HG03097 (cell line): ENCODE data around the gene SERPING1.
"Not testable (repeated sequence)": the region's sequence is repeated elsewhere in the genome, so short reads cannot be mapped to it uniquely, and the experiment has no call there.

Experiments used
- ATAC-seq: cut with Tn5 transposase; IDR thresholded peaks from one replicate; pipeline ENCODE4 v1.9.1; 2021; ENCODE audit not compliant: unreplicated experiment, low FRiP score

SERPING1 gene

DNA sequence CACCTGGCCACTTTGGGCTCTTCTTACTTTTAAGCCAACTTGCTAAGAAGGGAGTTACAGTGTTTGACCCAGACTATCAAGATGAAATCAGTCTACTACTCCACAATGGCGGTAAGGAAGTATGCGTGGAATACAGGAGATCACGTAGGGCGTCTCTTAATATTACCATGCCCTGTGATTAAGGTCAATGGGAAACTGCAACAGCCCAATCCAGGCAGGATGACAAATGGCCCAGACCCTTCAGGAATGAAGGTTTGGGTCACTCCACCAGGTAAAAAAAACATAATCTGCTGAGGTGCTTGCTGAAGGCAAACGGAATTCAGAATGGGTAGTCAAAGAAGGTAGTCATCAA lies 53.2 kb downstream of the SERPING1 start:
- ATAC-seq = no peak

DNA sequence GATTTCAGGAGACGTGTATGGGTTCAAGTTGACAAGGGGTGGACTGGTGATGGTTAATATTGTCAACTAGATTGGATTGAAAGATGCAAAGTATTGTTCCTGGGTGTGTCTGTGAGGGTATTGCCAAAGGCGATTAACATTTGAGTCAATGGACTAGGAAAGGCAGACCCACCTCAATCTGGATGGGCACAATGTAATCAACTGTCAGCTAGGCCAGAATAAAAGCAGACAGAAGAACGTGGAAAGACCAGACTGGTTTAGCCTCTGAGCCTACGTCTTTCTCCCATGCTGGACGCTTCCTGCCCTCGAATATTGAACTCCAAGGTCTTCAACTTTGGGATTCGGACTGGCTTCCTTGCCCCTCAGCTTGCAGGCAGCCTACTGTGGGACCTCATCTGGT lies 53.9 kb downstream of the SERPING1 start:
- no peak for ATAC-seq

DNA sequence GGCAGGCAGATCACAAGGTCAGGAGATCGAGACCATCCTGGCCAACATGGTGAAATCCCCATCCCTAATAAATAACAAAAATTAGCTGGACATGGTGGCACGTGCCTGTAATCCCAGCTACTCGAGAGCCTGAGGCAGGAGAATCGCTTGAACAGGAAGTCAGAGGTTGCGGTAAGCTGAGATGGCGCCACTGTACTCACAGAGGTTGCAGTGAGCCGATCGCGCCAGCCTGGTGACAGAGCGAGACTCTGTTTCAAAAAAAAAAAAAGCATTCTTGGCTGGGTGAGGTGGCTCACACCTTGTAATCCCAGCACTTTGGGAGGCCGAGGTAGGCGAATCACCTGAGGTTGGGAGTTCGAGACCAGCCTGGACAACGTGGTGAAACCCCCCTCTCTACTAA lies 54.7 kb downstream of the SERPING1 start:
- ATAC-seq = not testable (repeated sequence)

DNA sequence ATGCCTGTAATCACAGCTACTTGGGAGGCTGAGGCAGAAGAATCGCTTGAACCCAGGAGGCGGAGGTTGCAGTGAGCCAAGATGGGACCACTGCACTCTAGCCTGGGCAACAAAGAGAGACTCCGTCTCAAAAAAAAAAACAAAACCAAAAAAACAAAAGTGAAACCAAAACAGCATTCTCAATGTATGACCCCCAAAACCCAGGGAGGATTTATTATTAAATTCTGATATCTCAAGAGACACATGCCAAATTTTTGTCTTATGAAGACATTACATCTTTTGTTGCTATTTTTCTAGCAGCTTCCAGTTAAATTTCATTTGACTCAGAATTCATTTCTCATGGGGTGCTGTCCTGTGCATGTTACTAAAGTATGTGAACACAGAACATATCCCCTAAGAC lies 55.2 kb downstream of the SERPING1 start:
- no peak for ATAC-seq

DNA sequence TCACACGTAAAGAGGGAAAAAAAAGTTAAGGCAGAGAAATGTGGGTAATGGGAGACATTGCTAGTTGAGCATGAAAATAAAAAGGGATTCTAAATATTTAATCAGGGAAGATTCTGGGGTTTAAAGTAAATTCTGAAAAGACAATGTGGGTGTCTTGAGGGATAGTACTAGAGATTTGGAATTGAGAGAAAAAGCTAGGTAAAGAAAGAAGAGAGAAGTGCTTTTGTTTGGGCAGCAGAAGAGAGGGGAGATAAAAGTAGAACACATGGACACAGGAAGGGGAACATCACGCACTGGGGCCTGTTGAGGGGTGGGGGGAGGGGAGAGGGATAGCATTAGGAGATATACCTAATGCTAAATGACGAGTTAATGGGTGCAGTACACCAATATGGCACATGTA lies 55.7 kb downstream of the SERPING1 start:
- ATAC-seq = no peak

DNA sequence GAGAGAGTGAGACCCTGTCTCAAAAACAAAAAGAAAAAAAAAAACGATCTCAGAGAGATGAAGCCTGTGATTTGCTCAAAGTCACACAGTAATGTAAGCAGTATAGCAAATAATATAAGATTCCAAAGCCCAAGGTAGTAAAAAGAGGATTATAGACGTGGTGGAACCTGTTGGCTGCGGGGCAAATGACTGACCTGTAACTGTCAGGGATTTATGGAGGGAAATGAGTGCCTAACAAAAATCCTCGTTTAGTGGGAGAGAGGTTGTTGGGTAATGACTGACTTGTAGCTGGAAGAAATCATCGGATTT lies 59.4 kb downstream of the SERPING1 start:
- ATAC-seq = no peak

DNA sequence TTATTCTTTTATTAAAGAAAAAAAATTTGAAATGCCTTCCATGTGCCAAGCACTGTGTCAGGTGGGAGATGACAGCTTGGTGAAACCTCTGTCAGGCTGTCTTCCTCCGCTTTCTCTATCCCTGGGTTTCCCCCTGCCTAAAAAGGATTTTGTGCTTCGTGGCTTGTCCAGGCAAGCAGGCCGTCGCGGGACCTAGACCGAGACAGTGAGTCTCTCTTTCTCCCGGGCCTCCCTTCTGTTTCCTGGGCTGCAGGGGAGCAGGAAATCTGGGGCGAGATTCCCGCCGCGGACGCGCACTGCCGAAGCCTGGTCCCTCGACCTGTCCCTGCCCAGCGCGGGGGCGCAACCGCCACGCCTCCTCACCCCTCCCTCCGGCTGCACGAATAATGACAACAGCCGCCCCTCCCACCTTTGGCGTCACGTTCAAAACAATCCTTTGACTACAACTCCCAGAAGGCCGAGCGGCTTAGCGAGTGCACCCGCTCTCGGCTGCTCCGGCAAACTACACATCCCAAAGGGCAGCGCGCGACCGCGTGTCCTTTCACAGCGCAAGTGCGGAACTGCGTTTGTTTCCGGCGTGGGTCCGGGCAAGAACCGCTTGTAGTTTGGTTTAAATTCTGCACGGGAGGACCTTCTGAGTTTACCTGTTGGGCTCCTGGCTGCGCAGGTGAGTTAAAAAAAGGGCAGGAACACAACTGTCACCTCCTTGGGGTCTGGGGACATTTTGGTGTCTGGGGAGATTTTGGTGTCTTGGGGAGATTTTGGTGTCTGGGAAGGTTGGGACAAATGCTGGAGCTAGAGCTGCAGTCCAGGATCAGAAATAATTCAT lies 59.9 kb downstream of the SERPING1 start, which contains the start of gene CLP1:
Gene CLP1, plus strand, starts transcription at position 569 of the 829 bp plus-strand sequence. CDS start 1,715 bp downstream, outside the sequence.
- peak; percentile 99 for ATAC-seq

DNA sequence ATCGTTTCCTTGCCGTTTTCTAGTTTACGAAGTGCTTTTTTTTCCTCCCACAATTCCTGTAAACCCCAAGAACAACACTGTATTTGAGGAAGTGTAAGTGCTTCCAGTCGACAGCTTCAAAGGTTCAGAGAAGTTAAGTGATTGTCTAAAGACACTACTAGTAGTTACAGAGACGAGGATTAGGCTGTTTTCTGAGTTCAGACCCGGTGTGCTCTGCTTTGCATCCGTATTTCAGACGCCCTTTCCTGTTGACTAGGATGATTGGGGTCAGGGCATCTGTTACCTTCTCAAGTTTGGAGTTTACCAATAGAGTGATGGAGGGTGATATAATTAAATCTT lies 60.5 kb downstream of the SERPING1 start:
- no peak for ATAC-seq

DNA sequence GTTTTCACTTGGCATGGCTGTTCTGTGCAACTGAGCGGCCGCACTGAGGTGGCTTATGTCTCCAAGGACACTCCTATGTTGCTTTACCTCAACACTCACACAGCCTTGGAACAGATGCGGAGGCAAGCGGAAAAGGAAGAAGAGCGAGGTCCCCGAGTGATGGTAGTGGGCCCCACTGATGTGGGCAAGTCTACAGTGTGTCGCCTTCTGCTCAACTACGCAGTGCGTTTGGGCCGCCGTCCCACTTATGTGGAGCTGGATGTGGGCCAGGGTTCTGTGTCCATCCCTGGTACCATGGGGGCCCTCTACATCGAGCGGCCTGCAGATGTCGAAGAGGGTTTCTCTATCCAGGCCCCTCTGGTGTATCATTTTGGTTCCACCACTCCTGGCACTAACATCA lies 62.2 kb downstream of the SERPING1 start:
- no peak for ATAC-seq

DNA sequence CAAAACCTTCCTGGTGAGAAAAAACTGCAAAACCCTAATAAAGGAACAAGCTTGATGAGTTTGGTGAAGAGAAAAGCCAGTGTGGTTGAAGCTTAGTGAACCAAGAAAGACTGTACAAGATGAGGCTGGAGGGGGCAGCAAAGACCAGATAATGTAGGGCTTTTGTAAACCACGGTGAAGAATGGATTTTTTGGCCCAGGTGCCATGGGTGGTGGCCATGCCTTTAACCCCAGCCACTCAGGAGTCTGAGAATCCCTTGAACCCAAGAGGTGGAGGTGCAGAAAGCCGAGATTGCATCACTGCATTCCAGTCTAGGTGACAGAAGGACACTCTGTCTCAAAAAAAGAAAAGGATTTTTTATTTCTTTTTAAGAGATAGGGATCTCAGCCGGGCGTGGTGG lies 65.4 kb downstream of the SERPING1 start:
- no peak for ATAC-seq

DNA sequence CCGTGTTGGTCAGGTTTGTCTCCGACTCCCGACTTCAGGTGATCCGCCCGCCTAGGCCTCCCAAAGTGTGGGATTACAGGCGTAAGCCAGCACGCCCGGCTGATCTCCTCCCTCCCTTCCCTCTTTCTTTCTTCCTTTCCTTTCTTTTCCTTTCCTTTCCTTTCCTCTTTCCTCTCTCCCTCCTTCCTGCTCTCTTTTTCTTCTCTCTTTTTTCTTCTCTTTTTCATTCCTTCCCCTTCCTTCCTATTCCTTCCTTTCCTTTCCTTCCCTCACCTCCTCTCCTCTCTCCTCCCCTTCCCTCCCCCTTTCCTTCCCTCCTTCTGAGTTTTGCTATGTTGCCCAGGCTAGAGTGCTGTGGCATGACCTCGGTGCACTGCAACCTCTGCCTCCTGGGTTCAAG lies 66.5 kb downstream of the SERPING1 start:
- ATAC-seq = no peak
